GM12801 (cell line): ENCODE measurements around the gene S100Z.

Experiments used
- CTCF ChIP-seq: IDR thresholded peaks from one replicate; pipeline ENCODE4 v1.5.1; 2011; ENCODE audit warnings: control low read depth; ENCODE audit not compliant: insufficient read length; ENCODE audit errors: extremely low read depth

S100Z gene

GRCh38 chr5:76841361-76841760, 8.5 kb upstream of the S100Z start:
- TF ChIP-seq CTCF = no peak

GRCh38 chr5:76845890-76846289, 3.9 kb upstream of the S100Z start:
- TF ChIP-seq CTCF = no peak

GRCh38 chr5:76850543-76851145, 830 bp downstream of the S100Z start:
- TF ChIP-seq CTCF = no peak

- TF ChIP-seq CTCF = no peak
Measured at GRCh38 chr5:76851728-76852369, 2.0 kb downstream of the S100Z start.

GRCh38 chr5:76852772-76853171, 3.0 kb downstream of the S100Z start:
- TF ChIP-seq CTCF = no peak

GRCh38 chr5:76854644-76855043, 4.8 kb downstream of the S100Z start:
- no peak for TF ChIP-seq CTCF

GRCh38 chr5:76855961-76856360, 6.1 kb downstream of the S100Z start:
- no peak for TF ChIP-seq CTCF
